RCC 7860 (cell line): Measurements from ENCODE around the gene PACS1.
A peak's percentile ranks its signal among the peaks of the same experiment; 100 is the strongest.
"Not testable (repeated sequence)": the region's sequence is repeated elsewhere in the genome, so short reads cannot be mapped to it uniquely, and the experiment has no call there.

Experiments
- DNase-seq: peaks from one replicate; pipeline ENCODE4 v3.0.0-alpha.2; 2015; ENCODE audit warnings: low spot score
- FAIRE-seq: peaks from 2 replicates; lab custom pipeline; 2012; peaks lifted over from hg19 to GRCh38; lab: Jason Lieb, UNC

The PACS1 gene

DNA sequence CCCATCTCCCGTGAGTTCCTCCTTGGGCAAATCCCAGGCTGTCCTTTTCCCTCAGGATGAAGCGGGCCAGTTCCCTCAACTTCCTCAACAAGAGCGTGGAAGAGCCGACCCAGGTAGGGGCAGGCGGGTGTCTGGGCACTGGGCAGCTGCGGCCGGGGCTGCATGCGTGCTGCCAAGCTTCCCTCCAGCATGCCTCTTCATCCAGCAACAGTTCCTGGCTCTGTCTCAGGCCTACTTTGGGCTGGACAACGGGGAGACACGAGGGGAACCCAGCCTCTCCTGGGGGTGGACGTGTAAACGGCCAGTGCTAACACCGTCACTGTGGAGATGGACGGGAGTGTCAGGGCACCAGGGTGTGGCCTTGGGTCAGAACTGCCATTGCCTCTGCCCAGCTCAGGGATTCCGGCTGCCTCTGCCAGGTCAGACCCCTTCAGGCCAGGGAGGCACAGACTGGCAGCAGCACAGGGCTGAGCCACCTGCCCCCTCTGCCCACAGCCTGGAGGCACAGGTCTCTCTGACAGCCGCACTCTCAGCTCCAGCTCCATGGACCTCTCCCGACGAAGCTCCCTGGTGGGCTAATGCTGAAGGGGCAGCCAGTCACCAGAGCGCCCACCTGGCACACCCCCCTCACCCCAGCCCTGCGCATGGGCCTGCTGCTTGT is 196.4 kb downstream of the PACS1 start:
- DNase-seq (no peak), FAIRE-seq (no peak)

- no peak for FAIRE-seq
- DNase-seq, result no peak
Measured at GRCh38 chr11:66267039-66267378, 196.9 kb downstream of the PACS1 start.

- DNase-seq (peak; percentile 20), FAIRE-seq (no peak)
Measured at GRCh38 chr11:66267379-66268243, 197.5 kb downstream of the PACS1 start.

DNA sequence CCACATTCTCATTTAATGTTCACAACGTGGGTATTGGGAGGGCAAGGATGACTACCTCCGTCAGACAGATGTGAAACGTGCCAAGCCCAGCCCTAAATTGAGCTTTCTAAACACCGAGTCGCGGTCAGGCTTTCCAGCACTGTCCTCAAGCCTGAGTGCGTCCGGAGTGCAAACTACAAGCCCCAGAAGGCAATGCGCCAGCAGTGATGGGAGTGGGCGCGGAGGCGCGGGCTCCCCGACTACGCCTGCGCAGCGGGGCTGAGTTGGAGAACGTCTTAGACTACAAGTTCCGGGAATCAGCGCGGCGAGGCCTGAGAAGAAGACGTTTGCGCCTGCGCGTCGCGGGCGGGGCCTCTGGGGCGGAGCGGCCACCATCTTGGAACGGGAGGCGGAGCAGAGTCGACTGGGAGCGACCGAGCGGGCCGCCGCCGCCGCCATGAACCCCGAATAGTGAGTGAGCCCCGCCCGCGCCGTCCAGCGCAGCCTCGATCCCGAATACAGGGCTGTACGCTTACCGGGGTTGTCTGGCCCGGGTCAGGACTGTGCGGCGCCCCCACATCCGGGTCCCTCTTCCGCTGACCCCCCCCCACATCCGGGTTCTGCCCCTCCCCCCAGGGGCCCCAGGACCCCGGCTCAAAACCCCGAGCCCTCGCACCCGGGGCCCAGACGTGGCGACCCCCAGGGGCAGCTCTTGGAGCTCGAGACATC is 198.3 kb downstream of the PACS1 start, which contains the start of gene RAB1B:
Gene RAB1B, plus strand, starts transcription at position 396 of the 708 bp plus-strand sequence. Its CDS starts 41 bp downstream, at position 437.
- DNase-seq (peak; percentile 96), FAIRE-seq (peak; percentile 82)

GRCh38 chr11:66268952-66269905 is 199.2 kb downstream of the PACS1 start:
- DNase-seq (peak; percentile 23), FAIRE-seq (no peak)

DNA sequence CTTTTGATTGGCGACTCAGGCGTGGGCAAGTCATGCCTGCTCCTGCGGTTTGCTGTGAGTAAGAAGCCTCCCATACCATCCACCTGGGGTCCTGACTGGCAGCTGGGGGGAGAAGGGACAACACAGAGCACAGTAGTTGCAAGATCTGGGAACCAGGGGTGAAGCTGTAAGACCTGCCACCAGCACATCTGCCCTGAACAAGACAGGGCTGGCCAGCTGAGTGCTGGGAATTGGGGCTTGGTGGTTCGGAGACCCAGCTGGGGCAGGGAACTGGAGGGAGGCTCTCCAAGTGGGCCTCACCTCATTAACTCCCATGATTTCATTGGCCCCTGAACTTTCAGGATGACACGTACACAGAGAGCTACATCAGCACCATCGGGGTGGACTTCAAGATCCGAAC is 201.7 kb downstream of the PACS1 start:
- DNase-seq (no peak), FAIRE-seq (no peak)

GRCh38 chr11:66272596-66272995 is 202.5 kb downstream of the PACS1 start:
- FAIRE-seq, result no peak
- DNase-seq, result no peak

- FAIRE-seq (no peak), DNase-seq (no peak)
Measured at GRCh38 chr11:66274219-66274618, 204.1 kb downstream of the PACS1 start.

DNA sequence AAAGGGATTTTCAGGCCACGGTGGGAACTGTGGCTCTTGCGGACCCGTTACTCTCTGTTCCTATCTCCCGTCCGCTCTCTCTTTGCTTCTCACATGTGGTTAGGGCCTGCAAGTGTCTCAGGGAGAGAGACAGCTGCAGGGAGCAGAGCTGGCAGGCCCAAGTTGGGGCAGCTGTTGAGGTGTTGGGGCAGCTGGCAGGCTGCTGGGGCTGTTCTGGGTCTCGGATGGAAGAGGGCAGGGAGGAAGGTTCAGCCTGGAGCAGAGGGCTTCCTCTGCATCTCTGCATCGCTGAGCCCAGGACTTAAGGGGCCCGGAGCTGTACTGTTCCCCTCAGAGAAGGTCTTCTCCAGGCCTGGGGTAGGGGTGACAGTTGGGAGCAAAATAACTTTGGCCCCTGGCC is 205.3 kb downstream of the PACS1 start:
- DNase-seq (no peak), FAIRE-seq (no peak)

DNA sequence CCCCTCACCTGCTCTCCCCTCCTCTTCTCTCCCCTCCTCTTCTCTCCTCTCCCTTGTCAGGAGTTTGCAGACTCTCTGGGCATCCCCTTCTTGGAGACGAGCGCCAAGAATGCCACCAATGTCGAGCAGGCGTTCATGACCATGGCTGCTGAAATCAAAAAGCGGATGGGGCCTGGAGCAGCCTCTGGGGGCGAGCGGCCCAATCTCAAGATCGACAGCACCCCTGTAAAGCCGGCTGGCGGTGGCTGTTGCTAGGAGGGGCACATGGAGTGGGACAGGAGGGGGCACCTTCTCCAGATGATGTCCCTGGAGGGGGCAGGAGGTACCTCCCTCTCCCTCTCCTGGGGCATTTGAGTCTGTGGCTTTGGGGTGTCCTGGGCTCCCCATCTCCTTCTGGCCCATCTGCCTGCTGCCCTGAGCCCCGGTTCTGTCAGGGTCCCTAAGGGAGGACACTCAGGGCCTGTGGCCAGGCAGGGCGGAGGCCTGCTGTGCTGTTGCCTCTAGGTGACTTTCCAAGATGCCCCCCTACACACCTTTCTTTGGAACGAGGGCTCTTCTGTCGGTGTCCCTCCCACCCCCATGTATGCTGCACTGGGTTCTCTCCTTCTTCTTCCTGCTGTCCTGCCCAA is 206.0 kb downstream of the PACS1 start:
- no peak for DNase-seq
- FAIRE-seq, result no peak

DNA sequence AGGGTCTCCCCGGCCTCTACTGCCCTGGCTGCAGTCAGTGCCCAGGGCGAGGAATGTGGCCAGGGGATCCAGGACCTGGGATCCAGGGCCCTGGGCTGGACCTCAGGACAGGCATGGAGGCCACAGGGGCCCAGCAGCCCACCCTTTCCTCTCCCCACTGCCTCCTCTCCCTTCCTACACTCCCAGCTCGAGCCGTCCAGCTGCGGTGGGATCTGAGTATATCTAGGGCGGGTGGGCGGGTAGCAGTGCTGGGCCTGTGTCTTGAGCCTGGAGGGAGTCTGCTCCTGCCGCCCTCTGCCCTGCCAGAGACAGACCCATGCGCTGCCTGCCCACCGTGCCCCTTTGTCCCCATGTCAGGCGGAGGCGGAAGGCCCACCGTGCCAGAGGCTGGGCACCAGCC is 206.5 kb downstream of the PACS1 start:
- FAIRE-seq, DNase-seq: not testable (repeated sequence)

- not testable (repeated sequence) for FAIRE-seq
Measured at GRCh38 chr11:66277064-66277463, 207.0 kb downstream of the PACS1 start.

GRCh38 chr11:66277471-66278362 is 207.6 kb downstream of the PACS1 start, which contains the start of gene CNIH2:
TSS of gene CNIH2 (plus strand) at chr11:66278175. CDS start at chr11:66278457, 282 bp downstream.
- DNase-seq (no peak), FAIRE-seq (no peak)

More at GRCh38 chr11:66277064-66277463, 207.0 kb downstream of the PACS1 start:
- not testable (repeated sequence) for DNase-seq

- DNase-seq, result no peak
Measured at GRCh38 chr11:66278363-66279091, 208.5 kb downstream of the PACS1 start.

GRCh38 chr11:66279092-66279734 is 209.1 kb downstream of the PACS1 start:
- DNase-seq (no peak), FAIRE-seq (no peak)

More at GRCh38 chr11:66278363-66279091, 208.5 kb downstream of the PACS1 start:
- FAIRE-seq, result no peak

GRCh38 chr11:66280428-66280827 is 210.4 kb downstream of the PACS1 start:
- FAIRE-seq (no peak), DNase-seq (no peak)

DNA sequence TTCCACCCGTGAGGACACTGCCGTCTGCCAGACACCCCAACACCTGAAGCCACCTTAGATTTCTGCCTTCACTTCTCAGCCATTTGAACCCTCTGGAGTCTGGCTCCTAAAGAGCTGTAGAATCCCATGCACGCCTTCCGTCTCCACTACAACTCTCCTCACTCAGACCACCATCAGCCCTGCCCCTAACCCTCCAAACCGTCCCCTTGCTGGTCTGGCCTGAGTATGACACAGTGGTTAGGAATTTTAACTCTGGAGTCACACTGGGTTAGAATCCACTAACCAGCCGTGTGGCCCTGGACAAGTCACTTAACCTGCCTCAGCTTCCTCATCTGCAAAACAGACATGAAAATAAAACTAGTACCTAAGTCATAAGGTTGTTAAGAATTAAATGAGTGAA is 210.9 kb downstream of the PACS1 start:
- DNase-seq (peak; percentile 28), FAIRE-seq (no peak)
